Left lung (tissue), 10 donors: ENCODE results near the gene DPY19L2. TPM values are rescaled to one million over a fixed set of nuclear protein-coding genes. Genes with fewer than 3 reads are reported as not detected.
"Not testable (repeated sequence)": the region's sequence is repeated elsewhere in the genome, so short reads cannot be mapped to it uniquely, and the experiment has no call there.

Experiments
- ATAC-seq: fragments of 200-7000 bp; cut with Tn5 transposase; one replicate; pipeline ENCODE4 v1.9.1; 2020; ENCODE audit warnings: moderate library complexity
- DNase-seq, 4 donors: peaks; one replicate each; pipeline ENCODE4 v3.0.0-alpha.2; 2013 to 2020
- H3K27ac ChIP-seq, 2 donors: fragments of 200-600 bp; sonication (generic) in 1 of 2; one replicate each; pipeline versions ENCODE4 v1.5.0 to v1.8.0; 2020 to 2021
- H3K27me3 ChIP-seq, 2 donors: fragments of 200-600 bp; sonication (generic) in 1 of 2; one replicate each; pipeline versions ENCODE4 v1.5.0 to v1.8.0; 2020 to 2021
- H3K36me3 ChIP-seq, 2 donors: fragments of 200-600 bp; sonication (generic) in 1 of 2; one replicate each; pipeline versions ENCODE4 v1.5.0 to v1.8.0; 2020 to 2021
- H3K4me1 ChIP-seq, 2 donors: fragments of 200-600 bp; one replicate each; pipeline ENCODE4 v1.8.0; 2021
- H3K4me3 ChIP-seq, 2 donors: fragments of 200-600 bp; sonication (generic) in 1 of 2; one replicate each; pipeline versions ENCODE4 v1.5.0 to v1.8.0; 2020 to 2021; ENCODE audit warnings: mild to moderate bottlenecking in 1 of 2
- H3K9me3 ChIP-seq, 2 donors: fragments of 200-600 bp; sonication (generic) in 1 of 2; one replicate each; pipeline versions ENCODE4 v1.5.0 to v1.8.0; 2020 to 2021
- intact Hi-C, 2 donors: fragments of 100-400 bp; cut with DNase I; formaldehyde crosslinking; loops; one replicate each; pipeline versions ENCODE4 v1.11.2 to v1.14.2; 2022
- polyA plus RNA-seq, 6 donors: library from polyadenylated mRNA; unstranded; fragments of 120-200 nt; gene quantifications; one replicate each; pipeline ENCODE4 v1.2.1, GENCODE V29; 2013; ENCODE audit not compliant: insufficient read length in 6 of 6
- total RNA-seq, 2 donors: library from RNA; stranded (reverse); fragmentation: NEBNext Ultra II Directional; extraction: Animal tissue kit (Norgen Biotek cat#: 25700); gene quantifications; one replicate each; pipeline ENCODE4 v1.2.1, GENCODE V29; 2021
- donor health status: DM: no; HTN: yes; CAD: no.
- donor health status: DM: no; HTN: no; CAD: no.

The DPY19L2 gene
- total and polyA plus RNA-seq, 8 donors: 1.2 to 33.3 (median 23.4) TPM

- H3K9me3 ChIP-seq, H3K4me3 ChIP-seq, ATAC-seq, H3K27me3 ChIP-seq, H3K27ac ChIP-seq, H3K36me3 ChIP-seq, intact Hi-C loops, H3K4me1 ChIP-seq: not testable (repeated sequence)
- peak in 1 of 4 donors; percentile 18 for DNase-seq
These were observed 5.3 kb downstream of the DPY19L2 start for GRCh38 chr12:63663005-63663404.

DNA sequence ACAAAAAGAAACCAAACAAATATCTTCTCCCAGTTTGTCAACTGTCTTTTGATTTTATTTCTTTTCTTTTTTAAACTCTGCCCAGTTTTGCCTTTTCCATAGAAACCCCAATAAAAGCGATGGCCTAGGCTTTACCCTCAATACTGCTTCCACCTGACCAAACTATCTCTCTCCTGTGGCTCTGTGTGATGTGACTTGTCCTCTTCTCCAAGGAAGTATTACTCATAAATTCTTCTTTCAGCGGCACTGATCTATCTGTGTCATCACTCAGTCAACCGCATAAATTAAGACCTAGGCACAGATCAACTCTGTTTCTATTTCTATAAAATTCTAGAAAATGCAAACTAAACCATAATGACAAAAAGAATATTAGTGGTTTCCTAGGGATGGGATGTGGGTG, 9.8 kb downstream of the DPY19L2 start:
- H3K27ac ChIP-seq, DNase-seq, H3K4me1 ChIP-seq, H3K27me3 ChIP-seq, ATAC-seq, intact Hi-C loops, H3K4me3 ChIP-seq, H3K36me3 ChIP-seq, H3K9me3 ChIP-seq: not testable (repeated sequence)

DNA sequence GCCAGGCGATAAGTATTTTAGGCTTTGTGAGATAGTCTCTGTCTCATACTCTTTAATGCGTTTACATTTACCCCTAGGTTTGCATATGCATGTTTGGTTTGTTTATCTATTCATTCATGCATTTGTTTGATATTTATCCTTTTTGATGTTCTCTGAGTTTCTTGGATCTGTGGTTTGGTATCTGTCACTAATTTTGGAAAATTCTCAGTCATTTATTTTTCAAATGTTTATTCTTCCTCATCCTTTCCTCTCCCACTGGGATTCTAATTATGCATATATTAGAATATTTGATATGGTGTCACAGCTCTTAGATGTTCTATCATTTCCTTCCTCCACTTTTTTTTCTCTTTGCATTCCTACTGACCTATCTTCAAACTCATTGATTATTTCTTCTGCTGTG, 11.9 kb downstream of the DPY19L2 start:
- ATAC-seq, intact Hi-C loops, H3K36me3 ChIP-seq, H3K9me3 ChIP-seq, H3K4me3 ChIP-seq, H3K27ac ChIP-seq, H3K27me3 ChIP-seq, DNase-seq, H3K4me1 ChIP-seq: not testable (repeated sequence)

DNA sequence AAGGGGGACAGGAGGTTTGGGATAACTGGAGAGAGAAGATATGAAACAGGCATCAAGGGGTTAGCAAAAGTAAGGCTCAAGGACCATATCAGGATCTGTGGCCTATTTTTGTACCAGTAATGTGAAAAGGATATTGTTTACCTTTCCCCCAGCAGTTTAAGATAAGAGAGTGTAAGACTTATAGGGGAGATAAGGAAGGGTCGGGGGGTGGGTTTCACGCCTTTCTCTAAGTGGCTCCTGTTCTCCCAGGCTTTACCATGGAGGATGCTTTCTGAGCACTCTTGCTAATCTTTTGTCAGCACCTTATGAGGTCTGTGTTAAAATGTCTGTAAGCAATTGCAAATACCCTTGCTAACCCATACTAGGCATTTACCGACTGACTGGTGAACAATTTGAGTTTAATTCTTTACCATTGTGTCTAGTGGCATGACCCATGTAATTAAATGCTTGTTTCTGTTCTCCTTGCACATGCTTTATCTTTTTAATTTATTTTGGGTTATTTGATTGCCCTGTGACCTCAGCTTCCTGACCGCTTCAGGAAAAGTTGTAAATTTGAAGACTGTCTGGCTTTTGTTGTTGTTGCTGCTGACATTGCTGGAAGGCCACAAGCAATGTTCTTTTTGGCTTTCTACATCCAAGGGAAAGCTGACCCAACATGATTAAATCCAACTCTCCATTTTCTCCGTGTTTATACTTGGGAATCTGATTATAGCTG, 12.6 kb downstream of the DPY19L2 start:
- intact Hi-C loops, H3K4me3 ChIP-seq, ATAC-seq, H3K4me1 ChIP-seq, H3K27me3 ChIP-seq, H3K9me3 ChIP-seq, H3K27ac ChIP-seq, DNase-seq, H3K36me3 ChIP-seq: not testable (repeated sequence)

DNA sequence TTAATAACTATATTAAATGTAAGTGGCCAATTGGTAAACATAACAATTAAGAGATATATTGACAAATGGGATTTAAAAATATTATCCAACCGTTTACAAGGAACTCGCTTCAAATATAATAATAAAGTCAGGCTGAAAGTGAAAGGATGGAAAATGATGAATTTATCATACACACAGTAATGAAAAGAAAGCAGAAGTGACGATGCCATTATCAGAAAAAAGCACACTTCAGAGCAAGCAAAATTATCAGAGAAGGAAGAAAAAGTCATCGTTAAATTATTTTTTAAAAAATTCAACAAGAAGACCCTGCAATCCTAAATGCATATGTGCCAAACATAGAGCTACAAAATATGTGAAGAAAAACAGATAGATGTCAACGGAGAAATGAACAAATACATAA, 13.8 kb downstream of the DPY19L2 start:
- H3K9me3 ChIP-seq, H3K27ac ChIP-seq, H3K36me3 ChIP-seq, H3K27me3 ChIP-seq, DNase-seq, H3K4me1 ChIP-seq, ATAC-seq, H3K4me3 ChIP-seq, intact Hi-C loops: not testable (repeated sequence)

DNA sequence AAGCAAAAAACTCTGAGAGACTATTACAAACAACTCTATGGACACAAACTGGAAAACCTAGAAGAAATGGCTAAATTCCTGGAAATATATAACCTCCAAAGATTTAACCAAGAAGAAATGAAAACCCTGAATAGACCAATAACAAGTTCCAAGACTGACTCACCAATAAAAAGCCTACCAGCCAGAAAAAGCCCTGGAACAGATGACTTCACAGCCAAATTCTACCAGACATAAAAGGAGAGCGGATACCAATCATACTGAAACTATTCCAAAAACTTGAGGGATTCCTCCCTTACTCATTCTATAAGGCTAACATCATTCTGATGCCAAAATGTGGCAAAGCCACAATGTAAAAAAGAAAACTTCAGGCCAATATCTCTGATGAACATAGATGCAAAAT, 18.8 kb downstream of the DPY19L2 start:
- H3K4me1 ChIP-seq, H3K27me3 ChIP-seq, intact Hi-C loops, ATAC-seq, H3K36me3 ChIP-seq, H3K4me3 ChIP-seq, DNase-seq, H3K9me3 ChIP-seq, H3K27ac ChIP-seq: not testable (repeated sequence)

- H3K27ac ChIP-seq, H3K36me3 ChIP-seq, H3K27me3 ChIP-seq, intact Hi-C loops, DNase-seq, H3K9me3 ChIP-seq, H3K4me3 ChIP-seq, H3K4me1 ChIP-seq, ATAC-seq: not testable (repeated sequence)
These were observed 24.7 kb downstream of the DPY19L2 start for GRCh38 chr12:63643381-63644140.

DNA sequence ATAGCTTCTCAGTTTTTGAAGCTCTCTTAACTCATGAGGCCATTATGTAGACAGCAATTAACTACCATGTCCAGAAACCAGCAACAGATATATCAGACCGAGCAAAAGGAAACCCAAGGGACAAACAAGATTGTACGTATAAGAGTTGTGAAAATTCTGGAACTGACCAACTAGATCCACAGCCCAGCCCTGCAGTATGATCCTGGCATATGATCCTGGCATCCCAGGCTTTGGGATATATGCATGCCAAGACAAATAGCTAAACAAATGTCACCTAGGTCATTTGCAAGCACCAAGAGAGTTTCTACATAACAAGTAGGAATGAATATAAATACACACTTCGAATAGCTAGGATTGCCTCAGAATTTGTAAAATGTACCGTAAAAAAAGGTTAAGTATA, 44.0 kb downstream of the DPY19L2 start:
- H3K27ac ChIP-seq, H3K9me3 ChIP-seq, DNase-seq, ATAC-seq, intact Hi-C loops, H3K36me3 ChIP-seq, H3K4me3 ChIP-seq, H3K4me1 ChIP-seq, H3K27me3 ChIP-seq: not testable (repeated sequence)

DNA sequence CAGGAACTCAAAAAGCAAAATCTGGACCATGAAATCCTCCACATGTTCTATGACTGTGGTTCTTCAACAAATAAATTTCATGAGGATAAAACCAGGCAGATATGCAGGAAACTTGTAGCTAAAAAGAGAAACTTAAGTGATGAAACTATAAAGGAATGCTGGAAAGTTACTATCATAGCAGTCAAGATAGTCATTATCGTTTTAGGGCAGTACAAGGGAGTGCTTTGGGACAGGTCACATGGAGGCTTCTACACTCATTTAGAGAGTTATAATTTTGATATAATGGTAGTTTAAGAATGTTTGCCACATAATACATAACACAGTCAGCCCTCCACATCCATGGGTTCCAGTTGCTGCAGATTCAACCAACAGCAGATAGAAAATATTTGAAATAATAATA, 52.7 kb downstream of the DPY19L2 start:
- DNase-seq, ATAC-seq, H3K9me3 ChIP-seq, H3K4me1 ChIP-seq, H3K27ac ChIP-seq, H3K27me3 ChIP-seq, H3K36me3 ChIP-seq, H3K4me3 ChIP-seq, intact Hi-C loops: not testable (repeated sequence)

DNA sequence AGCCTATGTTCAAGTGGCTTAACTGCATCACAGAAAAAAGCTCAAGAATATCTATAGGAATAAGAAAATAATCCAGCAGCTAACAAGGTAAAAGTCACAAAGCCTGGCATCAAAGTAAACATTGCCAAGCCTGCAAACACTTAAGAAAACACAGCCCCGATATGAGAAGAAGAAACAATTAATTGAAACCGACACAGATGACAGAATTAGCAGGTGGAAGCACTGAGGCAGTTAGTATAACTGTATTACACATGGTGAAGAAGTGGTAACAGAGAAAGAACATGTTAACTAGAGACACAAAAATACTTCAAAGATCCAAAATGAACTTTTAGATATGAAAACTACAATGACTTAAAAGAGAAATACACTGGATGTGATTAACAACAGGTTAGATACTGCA, 57.0 kb downstream of the DPY19L2 start:
- H3K27me3 ChIP-seq, ATAC-seq, H3K4me3 ChIP-seq, H3K36me3 ChIP-seq, DNase-seq, H3K27ac ChIP-seq, intact Hi-C loops, H3K4me1 ChIP-seq, H3K9me3 ChIP-seq: not testable (repeated sequence)

- intact Hi-C loops, H3K9me3 ChIP-seq, DNase-seq, H3K27ac ChIP-seq, ATAC-seq, H3K4me1 ChIP-seq, H3K27me3 ChIP-seq, H3K36me3 ChIP-seq, H3K4me3 ChIP-seq: not testable (repeated sequence)
These were observed 59.0 kb downstream of the DPY19L2 start for GRCh38 chr12:63609281-63609680.

DNA sequence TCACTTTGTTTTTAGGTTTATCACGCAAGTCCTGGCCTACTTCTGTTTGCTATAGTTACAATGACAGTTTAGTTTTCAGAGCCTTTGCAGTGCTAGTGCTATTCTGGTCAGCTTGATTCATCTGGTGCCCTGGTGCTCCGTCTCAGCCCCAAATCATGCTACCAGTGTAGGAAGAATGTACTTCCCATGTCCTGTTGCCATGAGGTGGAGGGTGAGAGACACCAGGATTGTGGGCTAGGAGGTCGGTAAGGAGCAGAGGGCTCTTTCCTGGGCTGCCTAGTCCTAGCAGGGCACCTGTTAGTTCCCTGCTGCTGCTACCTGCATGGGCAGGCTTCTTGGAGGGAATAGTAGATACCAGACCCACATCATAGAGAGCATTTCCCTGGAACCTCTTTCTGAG, 63.3 kb downstream of the DPY19L2 start:
- ATAC-seq, H3K4me3 ChIP-seq, H3K9me3 ChIP-seq, intact Hi-C loops, DNase-seq, H3K27ac ChIP-seq, H3K27me3 ChIP-seq, H3K36me3 ChIP-seq, H3K4me1 ChIP-seq: not testable (repeated sequence)

- H3K9me3 ChIP-seq: not testable (repeated sequence)
These were observed 73.5 kb downstream of the DPY19L2 start for GRCh38 chr12:63594828-63595227.

More at GRCh38 chr12:63594828-63595227, 73.5 kb downstream of the DPY19L2 start:
- intact Hi-C loops, DNase-seq, H3K36me3 ChIP-seq, H3K4me3 ChIP-seq, H3K27me3 ChIP-seq, H3K4me1 ChIP-seq, ATAC-seq, H3K27ac ChIP-seq: not testable (repeated sequence)
